ENCODE results near the gene IDE.

Gene IDE

DNA sequence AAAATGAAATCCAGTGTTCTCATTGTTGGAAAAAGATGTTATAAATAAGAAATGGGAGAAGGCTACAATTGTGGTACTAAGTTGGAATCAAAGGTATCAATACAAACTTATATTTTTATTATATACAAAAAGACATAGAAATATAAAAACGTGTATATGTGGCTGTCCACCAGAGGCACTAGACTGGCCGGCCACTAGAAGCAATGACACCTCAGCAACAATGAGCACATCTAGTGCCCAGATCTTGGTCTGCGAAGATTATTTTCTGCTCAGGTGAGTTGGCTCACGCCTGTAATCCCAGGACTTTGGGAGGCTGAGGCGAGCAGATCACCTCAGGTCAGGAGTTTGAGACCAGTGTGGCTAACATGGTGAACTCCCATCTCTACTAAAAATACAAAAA is 21.6 kb downstream of the IDE start:
- TF ChIP-seq FOXM1 (IDR thresholded peaks at IDR 0.05; ENCODE audit: borderline replicate concordance, low read depth) (no peak), ZBTB7A (IDR thresholded peaks at IDR 0.05; ENCODE audit: low read depth) (no peak), REST (IDR thresholded peaks at IDR 0.05; ENCODE audit: low read depth) (no peak), EP300 (IDR thresholded peaks at IDR 0.05; ENCODE audit: borderline replicate concordance) (no peak)
- TF ChIP-seq, protein P1, sequence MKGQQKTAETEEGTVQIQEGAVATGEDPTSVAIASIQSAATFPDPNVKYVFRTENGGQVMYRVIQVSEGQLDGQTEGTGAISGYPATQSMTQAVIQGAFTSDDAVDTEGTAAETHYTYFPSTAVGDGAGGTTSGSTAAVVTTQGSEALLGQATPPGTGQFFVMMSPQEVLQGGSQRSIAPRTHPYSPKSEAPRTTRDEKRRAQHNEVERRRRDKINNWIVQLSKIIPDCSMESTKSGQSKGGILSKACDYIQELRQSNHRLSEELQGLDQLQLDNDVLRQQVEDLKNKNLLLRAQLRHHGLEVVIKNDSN (IDR thresholded peaks at IDR 0.05) = no peak

DNA sequence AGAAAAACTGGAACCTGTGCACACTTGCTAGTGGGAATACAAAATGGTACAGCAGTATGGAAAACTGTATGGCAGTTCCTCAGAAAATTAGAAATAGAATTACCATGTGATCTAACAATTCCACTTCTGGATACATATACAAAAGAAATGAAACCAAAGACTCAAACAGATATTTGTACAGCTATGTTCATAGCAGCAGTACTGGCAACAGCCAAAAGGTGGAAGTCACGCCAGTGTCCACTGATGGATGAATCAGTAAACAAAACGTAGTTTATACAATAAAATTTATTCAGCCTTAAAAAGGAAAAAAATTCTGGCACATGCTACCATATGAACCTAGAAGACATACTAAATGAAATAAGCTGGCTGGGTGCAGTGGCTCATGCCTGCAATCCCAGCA is 23.0 kb downstream of the IDE start:
- no peak for TF ChIP-seq TCF12 (IDR thresholded peaks at IDR 0.05; ENCODE audit: low read depth)
- no peak for TF ChIP-seq TEAD4 (IDR thresholded peaks at IDR 0.05)
- TF ChIP-seq EP300 (IDR thresholded peaks at IDR 0.05; ENCODE audit: borderline replicate concordance) = no peak
- TF ChIP-seq REST (IDR thresholded peaks at IDR 0.05; ENCODE audit: low read depth) = no peak
- no peak for TF ChIP-seq RAD21 (IDR thresholded peaks at IDR 0.05; ENCODE audit: low read depth)
- TF ChIP-seq CEBPB (IDR thresholded peaks at IDR 0.05) = no peak
- no peak for TF ChIP-seq NFIC (IDR thresholded peaks at IDR 0.05)

DNA sequence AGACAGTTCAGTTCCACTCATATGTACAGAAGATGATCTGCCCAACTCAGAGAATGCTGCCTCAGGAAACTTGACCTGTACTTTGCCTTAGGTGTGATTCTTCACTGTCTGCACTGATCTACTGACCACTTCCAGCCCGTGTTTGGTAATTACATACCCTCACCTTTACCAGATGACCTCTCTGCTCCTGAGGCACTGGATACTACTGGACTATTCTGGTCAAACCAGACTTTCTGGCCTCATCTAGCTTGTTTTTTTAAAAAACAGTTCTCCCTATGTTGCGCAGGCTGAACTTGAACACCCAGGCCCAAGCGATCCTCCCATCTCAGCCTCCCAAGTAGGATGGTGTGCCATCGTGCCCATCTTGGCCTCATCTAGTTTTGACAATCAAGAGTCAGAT is 26.2 kb downstream of the IDE start:
- TF ChIP-seq, protein P2, sequence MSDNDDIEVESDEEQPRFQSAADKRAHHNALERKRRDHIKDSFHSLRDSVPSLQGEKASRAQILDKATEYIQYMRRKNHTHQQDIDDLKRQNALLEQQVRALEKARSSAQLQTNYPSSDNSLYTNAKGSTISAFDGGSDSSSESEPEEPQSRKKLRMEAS (IDR thresholded peaks at IDR 0.05) = no peak
- no peak for TF ChIP-seq EP300 (IDR thresholded peaks at IDR 0.05; ENCODE audit: borderline replicate concordance)
- TF ChIP-seq CEBPB (IDR thresholded peaks at IDR 0.05) = no peak
- TF ChIP-seq YY1 (IDR thresholded peaks at IDR 0.05; ENCODE audit: low read depth) = no peak
- no peak for TF ChIP-seq ZBTB7A (IDR thresholded peaks at IDR 0.05; ENCODE audit: low read depth)
- TF ChIP-seq TCF12 (IDR thresholded peaks at IDR 0.05; ENCODE audit: low read depth) = no peak

DNA sequence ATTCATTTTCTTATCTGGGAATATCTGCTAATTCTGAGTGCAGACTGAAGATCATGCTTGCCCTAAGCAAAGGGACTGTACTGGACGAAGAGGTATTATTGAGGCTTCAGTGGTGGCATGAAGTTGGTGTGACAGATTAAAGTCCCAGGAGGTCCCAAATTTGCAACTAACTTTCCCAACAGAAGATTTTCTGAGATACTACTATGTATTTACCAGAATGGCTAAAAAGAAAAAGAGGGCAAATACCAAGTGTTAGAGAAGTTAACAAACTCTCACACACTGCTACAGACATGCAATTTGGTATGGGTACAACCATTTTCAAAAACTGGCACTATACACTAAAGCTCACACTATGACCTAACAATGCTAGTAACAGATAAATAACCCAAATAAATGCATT is 28.3 kb downstream of the IDE start:
- TF ChIP-seq, protein P2 (IDR thresholded peaks at IDR 0.05) = no peak
- TF ChIP-seq RAD21 (IDR thresholded peaks at IDR 0.05; ENCODE audit: low read depth) (no peak), ZBTB7A (IDR thresholded peaks at IDR 0.05; ENCODE audit: low read depth) (no peak), EP300 (IDR thresholded peaks at IDR 0.05; ENCODE audit: borderline replicate concordance) (no peak), EGR1 (IDR thresholded peaks at IDR 0.05) (no peak), CREB1 (IDR thresholded peaks at IDR 0.05; ENCODE audit: low read depth) (no peak), TEAD4 (IDR thresholded peaks at IDR 0.05) (no peak), TCF12 (IDR thresholded peaks at IDR 0.05; ENCODE audit: low read depth) (no peak), REST (IDR thresholded peaks at IDR 0.05; ENCODE audit: low read depth) (no peak), CEBPB (IDR thresholded peaks at IDR 0.05) (no peak), FOXM1 (IDR thresholded peaks at IDR 0.05; ENCODE audit: borderline replicate concordance, low read depth) (no peak), YY1 (IDR thresholded peaks at IDR 0.05; ENCODE audit: low read depth) (no peak), NFIC (IDR thresholded peaks at IDR 0.05) (no peak)
- TF ChIP-seq, protein P1 (IDR thresholded peaks at IDR 0.05) = no peak

DNA sequence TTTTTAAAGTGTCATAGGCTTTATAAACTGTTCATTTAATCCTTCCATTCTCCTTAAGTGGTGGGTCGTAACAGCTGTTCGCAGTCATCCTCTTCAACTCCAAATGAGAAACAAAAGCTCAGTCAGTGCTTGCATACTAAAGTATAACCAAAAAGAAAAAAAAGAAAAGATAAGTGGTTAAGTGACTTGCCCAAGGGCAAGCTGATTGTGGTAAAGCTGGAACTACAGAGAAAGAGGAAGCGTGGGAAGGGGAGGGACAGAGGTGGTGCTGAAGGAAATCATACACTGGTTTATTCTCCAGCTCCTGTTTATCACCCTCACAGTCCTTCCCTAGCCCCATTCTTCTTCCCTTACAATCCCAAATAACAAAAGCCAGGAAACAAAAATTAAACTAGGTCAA is 29.6 kb downstream of the IDE start:
- TF ChIP-seq TCF12 (IDR thresholded peaks at IDR 0.05; ENCODE audit: low read depth) (no peak), EP300 (IDR thresholded peaks at IDR 0.05; ENCODE audit: borderline replicate concordance) (no peak), TEAD4 (IDR thresholded peaks at IDR 0.05) (no peak), ZBTB7A (IDR thresholded peaks at IDR 0.05; ENCODE audit: low read depth) (no peak), CREB1 (IDR thresholded peaks at IDR 0.05; ENCODE audit: low read depth) (no peak), CEBPB (IDR thresholded peaks at IDR 0.05) (no peak), TAF1 (IDR thresholded peaks at IDR 0.05; ENCODE audit: low read depth) (no peak), EGR1 (IDR thresholded peaks at IDR 0.05) (no peak), NFIC (IDR thresholded peaks at IDR 0.05) (no peak), FOXM1 (IDR thresholded peaks at IDR 0.05; ENCODE audit: borderline replicate concordance, low read depth) (no peak), YY1 (IDR thresholded peaks at IDR 0.05; ENCODE audit: low read depth) (no peak)
- TF ChIP-seq, protein P2 (IDR thresholded peaks at IDR 0.05) = no peak

Measured in Ishikawa (cell line).